Gastrocnemius medialis (tissue), 4 donors: ENCODE data around the gene CAMTA1.

ENCODE experiments used
- CTCF ChIP-seq, 5 experiments: fragments of 450-650 bp in 3 of 5; fragments of 200-600 bp in 2 of 5; sonication (generic) in 2 of 5; IDR thresholded peaks in 4 of 5; conservative IDR thresholded peaks in 1 of 5; 1 replicate in 4 of 5; 2 replicates in 1 of 5; pipeline ENCODE4 v1.5.1; 2016 to 2019; ENCODE audit warnings: antibody characterized with exemption in 5 of 5, mild to moderate bottlenecking in 3 of 5, moderate library complexity in 3 of 5
- POLR2A ChIP-seq, 2 donors: fragments of 450-650 bp; IDR thresholded peaks; one replicate each; pipeline ENCODE4 v1.6.1; 2017; ENCODE audit warnings: antibody characterized with exemption in 2 of 2, mild to moderate bottlenecking in 2 of 2, moderate library complexity in 2 of 2

GRCh38 chr1:7515904-7516303 lies 730.6 kb downstream of the CAMTA1 start:
- no peak for TF ChIP-seq CTCF (IDR thresholded peaks at IDR 0.05 in 4 of 5, conservative IDR thresholded peaks at IDR 0.05 in 1 of 5)
- no peak for TF ChIP-seq POLR2A (IDR thresholded peaks at IDR 0.05)
